Measurements from ENCODE around the gene CT45A1.
"Not testable (repeated sequence)": the region's sequence is repeated elsewhere in the genome, so short reads cannot be mapped to it uniquely, and the experiment has no call there.

Gene CT45A1

DNA sequence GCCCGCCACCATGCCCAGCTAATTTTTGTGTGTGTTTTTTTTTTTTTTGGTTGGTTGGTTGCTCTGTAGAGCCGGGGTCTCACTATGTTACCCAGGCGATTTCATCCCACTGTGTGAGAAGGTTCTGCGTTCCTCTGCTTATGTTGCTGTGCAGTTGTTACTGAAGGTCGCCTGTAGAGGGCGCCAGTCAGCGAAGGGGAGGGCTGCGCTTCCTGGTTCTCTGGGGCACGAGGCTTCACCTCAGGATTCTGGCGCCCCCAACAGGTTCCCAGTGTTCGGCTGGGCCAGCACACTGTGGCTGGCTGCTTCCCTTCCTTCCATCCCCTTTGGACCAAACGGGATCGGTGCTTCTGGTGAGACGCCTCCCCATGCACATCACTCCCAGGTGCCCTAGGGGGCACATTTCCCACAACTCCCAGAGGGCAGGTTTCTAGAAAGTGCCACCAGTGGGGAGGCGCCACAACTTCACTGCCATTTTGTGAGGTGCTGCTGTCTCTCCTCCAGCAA is at the start of gene CT45A1:
CT45A1 (plus strand) TSS at position 457 of the 507 bp plus-strand sequence. CDS start 5,302 bp downstream, outside the sequence.
- DNase-seq (ENCODE audit: low read depth in 3 of 3, low spot score in 1 of 3): not testable (repeated sequence)

GRCh38 chrX:135672979-135673378 is 40.5 kb upstream of the CT45A1 start:
- not testable (repeated sequence) for DNase-seq (ENCODE audit: low read depth in 3 of 3, low spot score in 1 of 3)

DNA sequence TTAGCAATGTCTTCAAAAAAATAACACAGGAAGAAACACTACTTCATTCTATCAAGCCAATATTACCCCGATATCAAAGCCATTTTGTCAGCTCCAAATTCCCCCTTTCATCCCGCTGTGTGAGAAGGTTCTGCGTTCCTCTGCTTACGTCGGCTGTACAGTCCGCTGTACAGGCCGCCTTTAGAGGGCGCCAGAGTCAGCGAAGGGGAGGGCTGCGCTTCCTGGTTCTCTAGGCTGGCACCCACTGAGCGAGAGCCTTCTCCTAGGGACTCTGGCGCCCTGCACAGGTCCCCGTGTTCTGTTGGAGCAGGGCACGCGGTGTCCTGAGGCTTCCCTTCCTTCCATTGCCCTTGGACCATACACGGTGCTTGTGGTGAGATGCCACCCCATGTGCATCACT is 25.3 kb upstream of the CT45A1 start:
- DNase-seq (ENCODE audit: low read depth in 3 of 3, low spot score in 1 of 3): no peak

- no peak for DNase-seq (ENCODE audit: low read depth in 3 of 3, low spot score in 1 of 3)
Measured at GRCh38 chrX:135695471-135695870, 18.0 kb upstream of the CT45A1 start.

- DNase-seq (ENCODE audit: low read depth in 3 of 3, low spot score in 1 of 3): no peak
Measured at GRCh38 chrX:135697601-135698000, 15.8 kb upstream of the CT45A1 start.

DNA sequence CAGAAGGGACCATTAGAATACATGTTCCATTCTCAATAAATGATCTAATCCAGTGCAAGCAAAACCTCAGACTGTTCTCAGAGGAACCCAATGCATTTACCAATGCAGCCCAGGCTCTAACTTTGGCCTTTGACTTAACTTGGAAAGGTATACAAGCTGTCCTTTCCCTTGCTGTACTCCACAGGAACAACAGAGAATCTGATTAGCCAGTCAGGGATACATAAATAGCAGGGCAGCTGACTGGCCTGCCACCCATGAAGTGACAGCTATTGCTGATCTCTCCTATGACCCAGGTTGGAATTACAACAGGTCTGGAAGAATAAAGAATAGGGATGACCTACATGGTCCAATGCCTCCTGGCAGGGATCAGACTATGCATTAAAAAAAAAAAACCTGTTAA is 14.5 kb upstream of the CT45A1 start:
- DNase-seq (ENCODE audit: low read depth in 3 of 3, low spot score in 1 of 3): no peak

DNA sequence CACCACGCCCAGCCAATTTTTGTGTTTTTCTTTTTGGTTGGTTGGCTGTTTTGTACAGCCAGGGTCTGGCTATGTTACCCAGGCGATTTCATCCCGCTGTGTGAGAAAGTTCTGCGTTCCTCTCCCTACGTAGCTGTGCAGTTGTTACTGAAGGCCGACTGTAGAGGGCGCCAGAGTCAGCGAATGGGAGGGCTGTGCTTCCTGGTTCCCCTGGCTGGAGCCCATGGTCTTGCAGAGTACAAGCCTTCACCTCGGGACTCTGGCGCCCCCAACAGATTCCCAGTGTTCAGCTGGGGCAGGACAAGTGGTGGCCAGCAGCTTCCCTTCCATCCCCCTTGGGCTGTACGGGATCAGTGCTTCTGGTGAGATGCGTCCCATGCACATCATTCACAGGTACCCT is 5.6 kb upstream of the CT45A1 start:
- DNase-seq (ENCODE audit: low read depth in 3 of 3, low spot score in 1 of 3): no peak

DNA sequence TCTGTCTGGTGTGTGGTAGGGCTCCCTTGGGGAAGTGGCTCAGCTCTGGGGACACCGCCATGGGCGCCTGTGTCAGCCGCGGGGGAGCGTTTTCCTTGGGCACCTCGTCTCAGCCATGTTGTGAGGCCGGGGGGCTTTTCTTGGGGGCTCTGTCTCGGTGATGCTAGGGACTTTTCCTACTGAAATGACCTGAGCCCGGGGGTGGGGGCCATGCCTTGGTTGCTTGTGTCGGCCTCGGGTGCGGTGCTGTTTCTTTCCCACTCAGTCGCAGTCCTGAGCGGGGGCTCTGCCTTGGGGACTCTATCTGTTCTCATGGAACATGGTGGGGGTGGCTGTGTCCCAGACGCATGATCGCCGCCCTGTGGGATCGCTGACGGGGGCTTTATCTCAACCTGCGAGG is 356 bp downstream of the CT45A1 start:
- DNase-seq (ENCODE audit: low read depth in 3 of 3, low spot score in 1 of 3): no peak

- not testable (repeated sequence) for DNase-seq (ENCODE audit: low read depth in 3 of 3, low spot score in 1 of 3)
Measured at GRCh38 chrX:135734666-135735065, 21.2 kb downstream of the CT45A1 start.

- no peak for DNase-seq (ENCODE audit: low read depth in 3 of 3, low spot score in 1 of 3)
Measured at GRCh38 chrX:135737366-135738071, 24.1 kb downstream of the CT45A1 start.

DNA sequence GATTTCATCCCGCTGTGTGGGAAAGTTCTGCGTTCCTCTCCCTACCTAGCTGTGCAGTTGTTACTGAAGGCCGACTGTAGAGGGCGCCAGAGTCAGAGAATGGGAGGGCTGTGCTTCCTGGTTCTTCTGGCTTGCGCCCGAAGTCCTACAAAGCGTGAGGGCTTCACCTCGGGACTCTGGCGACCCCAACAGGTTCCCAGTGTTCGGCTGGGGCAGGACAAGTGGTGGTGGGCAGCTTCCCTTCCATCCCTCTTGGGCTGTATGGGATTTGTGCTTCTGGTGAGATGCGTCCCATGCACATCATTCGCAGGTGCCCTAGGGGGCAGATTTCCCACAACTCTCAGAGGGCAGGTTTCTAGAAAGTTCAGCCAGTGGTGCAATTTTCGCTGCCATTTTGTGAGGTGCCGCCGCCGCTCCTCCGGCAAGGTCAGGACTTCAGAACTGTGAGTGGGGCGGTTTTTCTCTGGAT is 27.3 kb downstream of the CT45A1 start:
- DNase-seq (ENCODE audit: low read depth in 3 of 3, low spot score in 1 of 3): peak in 1 of 3 donors; percentile 28

DNA sequence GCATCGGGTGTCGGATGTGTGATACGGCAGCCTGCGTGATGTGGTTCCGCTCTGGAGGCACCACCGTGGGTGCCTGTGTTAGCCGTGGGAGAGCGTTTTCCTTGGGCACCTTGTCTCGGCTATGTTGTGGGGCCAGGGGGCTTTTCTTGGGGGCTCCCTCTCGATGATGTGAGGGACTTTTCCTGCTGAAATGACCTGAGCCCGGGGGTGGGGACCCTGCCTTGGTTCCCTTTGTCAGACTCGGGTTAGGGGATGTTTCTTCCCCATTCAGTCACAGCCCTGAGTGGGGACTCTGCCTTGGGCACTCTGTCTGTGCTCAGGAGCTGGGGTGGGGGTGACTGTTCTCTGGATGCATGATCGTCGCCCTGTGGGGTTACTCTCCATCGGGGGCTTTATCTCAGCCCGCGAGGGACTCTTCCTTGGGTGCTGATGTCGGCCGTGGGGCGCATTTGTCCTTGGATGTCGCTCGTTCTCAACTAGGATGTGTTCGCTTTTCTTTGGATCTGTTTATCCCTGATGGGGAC is 27.8 kb downstream of the CT45A1 start:
- no peak for DNase-seq (ENCODE audit: low read depth in 3 of 3, low spot score in 1 of 3)

DNA sequence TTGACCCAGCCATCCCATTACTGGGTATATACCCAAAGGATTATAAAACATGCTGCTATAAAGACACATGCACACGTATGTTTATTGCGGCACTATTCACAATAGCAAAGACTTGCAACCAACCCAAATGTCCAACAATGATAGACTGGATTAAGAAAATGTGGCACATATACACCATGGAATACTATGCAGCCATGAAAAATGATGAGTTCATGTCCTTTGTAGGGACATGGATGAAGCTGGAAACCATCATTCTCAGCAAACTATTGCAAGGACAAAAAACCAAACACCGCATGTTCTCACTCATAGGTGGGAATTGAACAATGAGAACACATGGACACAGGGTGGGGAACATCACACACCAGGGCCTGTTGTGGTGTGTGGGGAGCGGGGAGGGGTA is 31.3 kb downstream of the CT45A1 start:
- DNase-seq (ENCODE audit: low read depth in 3 of 3, low spot score in 1 of 3): not testable (repeated sequence)

- not testable (repeated sequence) for DNase-seq (ENCODE audit: low read depth in 3 of 3, low spot score in 1 of 3)
Measured at GRCh38 chrX:135768091-135768490, 54.7 kb downstream of the CT45A1 start, which contains the start of gene CT45A3. Gene CT45A3 (minus strand): TSS chrX:135768191. CDS start chrX:135764444, 3,747 bp downstream.

Measured in stimulated activated CD4-positive, alpha-beta T cell treated with anti-CD3 and anti-CD28 coated beads, TNF-alpha, amount 100 ng/mL, for 1 hour (primary cell).